ENCODE results near the gene ZNF438. TPM values are rescaled to one million over a fixed set of nuclear protein-coding genes. Genes with fewer than 3 reads are reported as not detected.

The ZNF438 gene
- total RNA-seq, 1 donor from 2014 or later, result 1.3 TPM

- H3K27me3 Mint-ChIP-seq (ENCODE audit: insufficient read depth, low read depth), result peaks cover 3% of the 10 kb centered on the region
- no peak overlapping the region for H3K27ac Mint-ChIP-seq
- DNase-seq (ENCODE audit: low spot score), result no peak
- Histone ChIP-seq H3K27me3 (no peaks in the 10 kb centered on the region), H3K4me1 (peaks cover 19% of the 10 kb centered on the region), H3K4me2 (peak overlapping the region; percentile 83), H3K79me2 (ENCODE audit: low read depth) (no peaks in the 10 kb centered on the region), H3K9me3 (ENCODE audit: low read depth) (no peaks in the 10 kb centered on the region), H3K9ac (no peak overlapping the region), H3F3A (ENCODE audit: low read depth) (peaks cover 31% of the 10 kb centered on the region), H2AFZ (replicated peaks) (no peak overlapping the region), H4K20me1 (ENCODE audit: low read depth) (no peaks in the 10 kb centered on the region), H3K4me3 (peak overlapping the region; percentile 67), H3K36me3 (no peaks in the 10 kb centered on the region), H3K27ac (no peak overlapping the region)
- H3K36me3 Mint-ChIP-seq, result no peaks in the 10 kb centered on the region
- TF ChIP-seq, protein P1, sequence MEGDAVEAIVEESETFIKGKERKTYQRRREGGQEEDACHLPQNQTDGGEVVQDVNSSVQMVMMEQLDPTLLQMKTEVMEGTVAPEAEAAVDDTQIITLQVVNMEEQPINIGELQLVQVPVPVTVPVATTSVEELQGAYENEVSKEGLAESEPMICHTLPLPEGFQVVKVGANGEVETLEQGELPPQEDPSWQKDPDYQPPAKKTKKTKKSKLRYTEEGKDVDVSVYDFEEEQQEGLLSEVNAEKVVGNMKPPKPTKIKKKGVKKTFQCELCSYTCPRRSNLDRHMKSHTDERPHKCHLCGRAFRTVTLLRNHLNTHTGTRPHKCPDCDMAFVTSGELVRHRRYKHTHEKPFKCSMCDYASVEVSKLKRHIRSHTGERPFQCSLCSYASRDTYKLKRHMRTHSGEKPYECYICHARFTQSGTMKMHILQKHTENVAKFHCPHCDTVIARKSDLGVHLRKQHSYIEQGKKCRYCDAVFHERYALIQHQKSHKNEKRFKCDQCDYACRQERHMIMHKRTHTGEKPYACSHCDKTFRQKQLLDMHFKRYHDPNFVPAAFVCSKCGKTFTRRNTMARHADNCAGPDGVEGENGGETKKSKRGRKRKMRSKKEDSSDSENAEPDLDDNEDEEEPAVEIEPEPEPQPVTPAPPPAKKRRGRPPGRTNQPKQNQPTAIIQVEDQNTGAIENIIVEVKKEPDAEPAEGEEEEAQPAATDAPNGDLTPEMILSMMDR (IDR thresholded peaks at IDR 0.05), result no peak
- TF ChIP-seq EZH2 (IDR thresholded peaks at IDR 0.05) (no peak), EZH2phosphoT487 (IDR thresholded peaks at IDR 0.05) (no peak)
- peaks cover 14% of the 10 kb centered on the region for H3K4me1 Mint-ChIP-seq
- no peaks in the 10 kb centered on the region for H3K9me3 Mint-ChIP-seq
- peak overlapping the region; percentile 88 for H3K4me3 Mint-ChIP-seq
Observed at GRCh38 chr10:31033147-31033546, 1.5 kb upstream of the ZNF438 start.

DNA sequence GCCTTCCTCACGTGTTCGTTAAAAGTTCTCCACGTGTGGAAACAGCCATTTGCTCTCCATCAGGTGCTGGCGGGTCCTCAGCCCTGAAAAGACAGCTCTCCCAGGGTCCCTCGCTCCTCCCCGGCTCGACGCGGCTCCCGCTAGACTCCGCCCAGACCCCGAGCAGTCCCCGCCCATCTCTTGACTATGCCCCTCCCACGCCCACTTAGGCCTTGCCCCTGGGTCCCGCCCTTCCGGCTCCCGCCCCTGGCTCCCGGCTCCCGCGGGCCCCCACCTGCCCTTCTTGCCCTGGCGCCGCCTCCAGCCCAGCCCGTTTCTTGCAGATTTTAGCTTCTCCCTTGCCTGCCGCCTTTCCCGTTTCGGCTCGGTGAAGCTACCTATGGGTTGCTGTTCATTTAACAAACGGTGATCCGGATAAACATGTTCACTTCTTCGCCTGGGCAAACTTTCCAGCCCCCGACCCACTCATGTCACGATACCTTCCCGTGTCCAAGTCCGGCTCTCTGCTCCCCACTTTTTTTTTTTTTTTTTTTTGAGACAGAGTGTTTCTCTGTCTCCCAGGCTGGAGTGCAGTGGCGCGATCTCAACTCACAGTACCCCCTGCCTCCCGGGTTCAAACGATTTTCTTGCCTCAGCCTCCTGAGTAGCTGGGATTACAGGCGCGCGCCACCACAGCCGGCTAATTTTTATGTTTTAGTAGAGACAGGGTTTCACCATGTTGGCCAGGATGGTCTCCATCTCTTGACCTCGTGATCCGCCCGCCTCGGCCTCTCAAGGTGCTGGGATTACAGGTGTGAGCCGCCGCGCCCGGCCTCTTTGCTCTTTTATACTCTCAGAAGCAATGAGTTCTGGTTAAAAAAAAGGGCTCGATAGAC lies 830 bp upstream of the ZNF438 start:
- peak; percentile 96 for DNase-seq (ENCODE audit: low spot score)
- TF ChIP-seq, protein P1 (IDR thresholded peaks at IDR 0.05), result no peak
- peaks cover 14% of the 10 kb centered on the region for H3K4me1 Mint-ChIP-seq
- H3K4me3 Mint-ChIP-seq, result peak overlapping the region; percentile 88
- Histone ChIP-seq H3K36me3 (no peaks in the 10 kb centered on the region), H3K4me2 (peak overlapping the region; percentile 83), H3K79me2 (ENCODE audit: low read depth) (no peaks in the 10 kb centered on the region), H3K27me3 (no peaks in the 10 kb centered on the region), H3K9me3 (ENCODE audit: low read depth) (no peaks in the 10 kb centered on the region), H3K4me3 (peak overlapping the region; percentile 67), H3K9ac (no peak overlapping the region), H4K20me1 (ENCODE audit: low read depth) (no peaks in the 10 kb centered on the region), H2AFZ (replicated peaks) (peak overlapping the region; percentile 69), H3K4me1 (peaks cover 19% of the 10 kb centered on the region), H3F3A (ENCODE audit: low read depth) (peaks cover 31% of the 10 kb centered on the region), H3K27ac (peak overlapping the region; percentile 88)
- no peaks in the 10 kb centered on the region for H3K36me3 Mint-ChIP-seq
- H3K27ac Mint-ChIP-seq, result peak overlapping the region; percentile 89
- no peaks in the 10 kb centered on the region for H3K9me3 Mint-ChIP-seq
- H3K27me3 Mint-ChIP-seq (ENCODE audit: insufficient read depth, low read depth), result peaks cover 3% of the 10 kb centered on the region

- Mint-ChIP-seq H3K9me3 (no peaks in the 10 kb centered on the region), H3K27ac (peak overlapping the region; percentile 30), H3K27me3 (ENCODE audit: insufficient read depth, low read depth) (peaks cover 3% of the 10 kb centered on the region), H3K4me1 (peaks cover 14% of the 10 kb centered on the region), H3K36me3 (no peaks in the 10 kb centered on the region), H3K4me3 (peak overlapping the region; percentile 86)
- TF ChIP-seq EZH2phosphoT487 (IDR thresholded peaks at IDR 0.05) (no peak), EZH2 (IDR thresholded peaks at IDR 0.05) (no peak)
- TF ChIP-seq, protein P1 (IDR thresholded peaks at IDR 0.05), result no peak
- H3K79me2 ChIP-seq (ENCODE audit: low read depth), result no peaks in the 10 kb centered on the region
- H3K27ac ChIP-seq, result peak overlapping the region; percentile 88
- no peaks in the 10 kb centered on the region for H4K20me1 ChIP-seq (ENCODE audit: low read depth)
- no peaks in the 10 kb centered on the region for H3K27me3 ChIP-seq
- no peaks in the 10 kb centered on the region for H3K9me3 ChIP-seq (ENCODE audit: low read depth)
- peak overlapping the region; percentile 67 for H3K4me3 ChIP-seq
- peak overlapping the region; percentile 83 for H3K4me2 ChIP-seq
- H3K4me1 ChIP-seq, result peaks cover 14% of the 10 kb centered on the region
- peak overlapping the region; percentile 69 for H2AFZ ChIP-seq (replicated peaks)
- H3F3A ChIP-seq (ENCODE audit: low read depth), result peaks cover 25% of the 10 kb centered on the region
- H3K9ac ChIP-seq, result no peak overlapping the region
- no peak for DNase-seq (ENCODE audit: low spot score)
- no peaks in the 10 kb centered on the region for H3K36me3 ChIP-seq
Observed at GRCh38 chr10:31031205-31031557, 484 bp downstream of the ZNF438 start.

All from neural progenitor cell (in vitro differentiated cells).